Right lobe of liver (tissue), 4 donors: Measurements from ENCODE around the gene GOLT1A.

ENCODE experiments used
- POLR2A ChIP-seq: fragments of 450-650 bp; IDR thresholded peaks from one replicate; pipeline ENCODE4 v1.6.1; 2017; ENCODE audit warnings: antibody characterized with exemption, mild to moderate bottlenecking
- TF ChIP-seq, protein P1 (sequence below), 4 donors: fragments of 200-600 bp in 3 of 4; fragments of 450-650 bp in 1 of 4; IDR thresholded peaks; one replicate each; pipeline versions ENCODE4 v1.5.1 to v1.8.0; 2016 to 2022; ENCODE audit warnings: antibody characterized with exemption in 4 of 4, mild to moderate bottlenecking in 2 of 4
- donor health status: DM: no; HTN: no; CAD: no.
- donor health status: DM: no; HTN: no; CAD: no.
- donor health status: DM: no; HTN: yes; CAD: no.

DNA sequence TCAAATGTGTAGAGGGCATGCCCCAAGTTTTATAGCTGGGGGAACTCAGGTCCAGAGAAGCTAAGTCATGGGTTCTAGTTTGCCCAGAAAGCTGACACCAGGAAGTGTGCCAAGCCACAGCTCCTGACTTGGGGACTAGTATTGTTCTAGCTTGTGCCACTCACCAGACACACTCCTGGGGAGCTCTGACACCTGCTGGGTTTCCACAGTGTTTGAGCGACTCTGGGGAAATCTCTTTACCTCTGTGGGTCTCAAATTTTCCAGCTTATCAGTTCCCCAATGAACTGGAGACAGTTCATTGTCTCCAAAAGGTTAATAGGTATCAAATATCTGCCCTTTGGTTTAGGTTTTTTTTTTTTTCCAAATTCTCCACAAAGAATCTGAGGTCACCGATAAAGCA is 21.7 kb downstream of the GOLT1A start:
- TF ChIP-seq, protein P1, sequence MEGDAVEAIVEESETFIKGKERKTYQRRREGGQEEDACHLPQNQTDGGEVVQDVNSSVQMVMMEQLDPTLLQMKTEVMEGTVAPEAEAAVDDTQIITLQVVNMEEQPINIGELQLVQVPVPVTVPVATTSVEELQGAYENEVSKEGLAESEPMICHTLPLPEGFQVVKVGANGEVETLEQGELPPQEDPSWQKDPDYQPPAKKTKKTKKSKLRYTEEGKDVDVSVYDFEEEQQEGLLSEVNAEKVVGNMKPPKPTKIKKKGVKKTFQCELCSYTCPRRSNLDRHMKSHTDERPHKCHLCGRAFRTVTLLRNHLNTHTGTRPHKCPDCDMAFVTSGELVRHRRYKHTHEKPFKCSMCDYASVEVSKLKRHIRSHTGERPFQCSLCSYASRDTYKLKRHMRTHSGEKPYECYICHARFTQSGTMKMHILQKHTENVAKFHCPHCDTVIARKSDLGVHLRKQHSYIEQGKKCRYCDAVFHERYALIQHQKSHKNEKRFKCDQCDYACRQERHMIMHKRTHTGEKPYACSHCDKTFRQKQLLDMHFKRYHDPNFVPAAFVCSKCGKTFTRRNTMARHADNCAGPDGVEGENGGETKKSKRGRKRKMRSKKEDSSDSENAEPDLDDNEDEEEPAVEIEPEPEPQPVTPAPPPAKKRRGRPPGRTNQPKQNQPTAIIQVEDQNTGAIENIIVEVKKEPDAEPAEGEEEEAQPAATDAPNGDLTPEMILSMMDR (IDR thresholded peaks at IDR 0.05), result no peak
- TF ChIP-seq POLR2A, result no peak
